ENCODE results near the gene TMEM40.

The TMEM40 gene

DNA sequence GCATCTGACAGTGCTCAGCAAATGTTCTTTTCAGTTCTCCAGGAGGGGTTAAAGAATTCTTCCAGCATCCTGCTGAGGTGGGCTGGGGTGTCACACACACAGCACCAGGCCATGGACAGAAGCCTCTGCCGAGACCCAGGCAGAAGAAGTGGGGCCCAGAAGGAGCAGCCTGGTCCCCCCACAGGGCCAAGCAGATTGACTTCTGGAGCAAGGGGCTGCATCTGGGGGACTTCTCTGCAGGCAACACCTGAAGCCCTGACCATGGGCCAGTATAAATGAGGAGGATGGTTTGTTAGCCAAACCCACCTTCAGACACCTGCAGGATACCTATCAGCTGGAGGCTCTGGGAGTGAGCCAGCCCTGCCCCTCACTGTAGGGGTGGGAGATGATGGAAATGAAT lies 16.2 kb upstream of the TMEM40 start:
- no peak for DNase-seq

GRCh38 chr3:12774619-12775018 lies 15.6 kb upstream of the TMEM40 start:
- DNase-seq = no peak

DNA sequence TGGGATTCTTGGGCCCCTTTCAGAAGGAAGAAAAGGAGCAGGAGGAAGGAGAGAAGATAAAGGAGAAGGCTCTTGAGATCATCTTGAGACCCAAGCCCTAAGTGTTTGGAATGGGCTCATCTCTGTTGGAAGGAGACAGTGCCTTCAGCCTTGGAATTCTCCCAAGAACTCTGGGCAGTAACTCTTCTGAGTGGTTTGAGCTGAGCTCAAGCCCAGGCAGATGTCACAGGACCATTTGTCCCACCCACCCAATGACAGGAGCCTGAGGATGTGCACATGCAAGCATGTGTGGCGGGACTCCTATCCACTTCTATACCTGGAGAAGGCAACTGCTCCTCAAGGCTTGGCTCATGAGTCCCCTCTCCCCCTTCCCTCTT lies 14.6 kb upstream of the TMEM40 start:
- DNase-seq = no peak

GRCh38 chr3:12773030-12773709 lies 14.1 kb upstream of the TMEM40 start:
- no peak for DNase-seq

GRCh38 chr3:12772462-12772861 lies 13.4 kb upstream of the TMEM40 start:
- no peak for DNase-seq

GRCh38 chr3:12771236-12771635 lies 12.2 kb upstream of the TMEM40 start:
- no peak for DNase-seq

DNA sequence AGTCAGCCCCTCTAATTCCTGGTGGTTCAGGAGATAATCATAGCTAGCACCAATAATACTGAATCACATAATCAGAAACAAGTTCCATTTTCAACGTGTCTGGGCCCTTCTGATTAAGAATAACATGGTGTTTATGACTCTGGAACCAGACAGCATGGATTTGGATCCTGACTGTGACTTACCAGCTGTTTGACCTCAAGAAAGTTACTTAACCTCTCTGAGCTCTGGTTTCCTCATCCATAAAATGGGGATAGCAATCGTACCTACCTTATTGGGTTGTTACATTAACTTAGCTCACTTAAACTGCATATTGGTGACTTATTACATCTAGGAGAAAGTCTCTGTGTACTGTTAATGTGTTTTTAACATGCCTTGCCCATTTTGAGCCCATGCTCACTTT lies 10.7 kb upstream of the TMEM40 start:
- no peak for DNase-seq

DNA sequence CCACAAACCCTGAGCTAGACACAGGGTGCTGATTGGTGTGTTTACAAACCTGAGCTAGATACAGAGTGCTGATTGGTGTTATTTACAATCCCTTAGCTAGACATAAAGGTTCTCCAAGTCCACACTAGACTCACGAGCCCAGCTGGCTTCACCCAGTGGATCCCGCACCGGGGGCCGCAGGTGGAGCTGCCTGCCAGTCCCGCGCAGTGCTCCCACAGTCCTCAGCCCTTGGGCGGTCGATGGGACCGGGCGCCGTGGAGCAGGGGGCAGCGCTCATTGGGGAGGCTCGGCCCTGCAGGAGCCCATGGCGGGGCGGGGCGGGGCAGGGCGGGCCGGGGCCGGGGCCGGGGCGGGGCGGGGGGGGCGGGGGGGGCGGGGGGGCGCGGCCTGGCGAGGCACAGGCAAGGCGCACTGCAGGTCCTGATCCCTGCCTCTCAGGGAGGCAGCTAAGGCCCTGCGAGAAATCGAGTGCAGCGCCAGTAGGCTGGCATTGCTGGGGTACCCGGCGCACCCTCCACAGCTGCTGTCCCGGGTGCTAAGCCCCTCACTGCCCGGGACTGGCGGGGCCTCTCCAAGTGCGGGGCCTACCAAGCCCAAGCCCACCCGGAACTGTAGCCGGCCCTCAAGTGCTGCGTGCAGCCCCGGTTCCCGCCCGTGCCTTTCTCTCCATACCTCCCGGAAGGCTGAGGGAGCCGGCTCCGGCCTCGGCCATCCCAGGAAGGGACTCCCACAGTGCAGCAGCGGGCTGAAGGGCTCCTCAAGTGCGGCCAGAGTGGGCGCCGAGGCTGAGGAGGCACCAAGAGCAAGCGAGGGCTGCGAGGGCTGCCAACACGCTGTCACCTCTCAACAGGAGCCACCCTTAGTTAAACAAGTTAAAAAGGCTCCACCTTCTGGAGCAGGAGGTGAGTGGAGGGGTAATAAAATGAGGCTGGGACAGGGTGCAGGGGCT lies 9.8 kb upstream of the TMEM40 start:
- no peak for DNase-seq

GRCh38 chr3:12766541-12766940 lies 7.5 kb upstream of the TMEM40 start:
- no peak for DNase-seq

DNA sequence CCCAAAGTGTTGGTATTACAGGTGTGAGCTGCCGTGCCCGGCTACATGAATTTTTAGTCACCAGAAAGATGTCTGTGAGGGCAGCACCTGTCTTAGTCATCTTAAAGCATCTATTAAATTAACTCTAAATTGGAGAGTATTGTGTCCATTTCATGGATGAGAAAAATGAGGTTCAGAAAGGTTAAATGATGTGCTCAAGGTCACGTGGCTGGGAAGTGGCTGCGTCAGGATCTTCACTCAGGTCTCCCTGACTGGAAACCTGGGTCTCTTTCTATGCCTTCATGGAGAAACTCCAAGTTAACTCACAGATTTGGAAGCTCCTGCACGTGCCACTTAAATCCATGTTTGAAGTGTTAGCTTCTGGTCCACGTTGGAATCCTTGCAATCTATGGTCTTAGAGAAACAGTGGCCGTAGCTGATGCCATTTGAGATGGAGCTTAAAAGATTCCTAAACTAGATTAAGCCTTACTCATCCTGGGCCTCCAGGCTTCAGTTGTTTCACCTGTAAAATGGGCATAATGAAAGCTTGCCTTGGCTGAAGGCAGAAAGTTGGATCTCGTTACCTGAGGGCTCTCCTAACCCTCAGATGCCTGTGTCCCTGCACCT lies 5.2 kb upstream of the TMEM40 start:
- no peak for DNase-seq

GRCh38 chr3:12759693-12760565 lies 870 bp upstream of the TMEM40 start:
- no peak for DNase-seq

GRCh38 chr3:12758025-12758781 lies 856 bp downstream of the TMEM40 start:
- DNase-seq = no peak

DNA sequence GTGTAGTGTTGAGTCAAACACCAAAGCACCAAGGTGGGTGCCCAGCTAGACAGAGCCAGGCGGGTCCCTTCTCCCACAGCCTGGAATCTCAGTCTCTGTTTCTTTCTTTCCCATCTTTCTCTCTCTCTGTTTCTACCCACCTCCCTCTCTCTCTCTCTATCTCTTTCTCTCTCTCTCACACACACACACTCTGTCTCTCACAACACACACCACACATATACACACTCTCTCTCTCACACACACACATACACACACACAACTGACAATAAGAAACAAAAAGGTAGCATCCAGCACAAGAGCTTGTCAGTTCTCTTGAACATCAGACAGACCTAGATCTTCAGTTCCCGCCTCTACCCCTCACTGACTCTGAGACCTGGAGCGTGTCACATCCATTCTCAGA lies 2.4 kb downstream of the TMEM40 start:
- DNase-seq = no peak

- DNase-seq = no peak
Measured at GRCh38 chr3:12756175-12756574, 2.9 kb downstream of the TMEM40 start.

GRCh38 chr3:12755754-12756153 lies 3.3 kb downstream of the TMEM40 start:
- DNase-seq = no peak

DNA sequence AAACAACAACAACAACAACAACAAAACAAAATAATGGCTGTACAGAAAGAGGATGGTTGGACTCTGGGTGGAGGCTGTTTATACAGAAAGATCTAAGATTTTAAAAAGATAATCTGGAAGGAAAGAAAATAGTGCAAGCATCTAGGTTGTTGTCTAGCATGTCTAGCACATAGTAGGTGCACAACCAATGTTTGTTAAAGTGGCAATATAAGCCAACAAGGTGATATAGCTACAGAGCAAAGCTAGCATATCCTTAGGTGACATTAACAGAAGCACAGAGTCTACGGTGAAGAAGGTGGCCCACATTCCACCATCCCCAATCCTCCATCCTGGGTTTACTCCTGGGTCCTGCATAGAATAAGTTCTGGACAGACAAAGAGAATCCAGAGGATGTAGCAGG lies 4.7 kb downstream of the TMEM40 start:
- no peak for DNase-seq

GRCh38 chr3:12753275-12754028 lies 5.6 kb downstream of the TMEM40 start:
- no peak for DNase-seq

- DNase-seq = no peak
Measured at GRCh38 chr3:12752809-12753208, 6.2 kb downstream of the TMEM40 start.

- DNase-seq = no peak
Measured at GRCh38 chr3:12752102-12752501, 7.0 kb downstream of the TMEM40 start.

DNA sequence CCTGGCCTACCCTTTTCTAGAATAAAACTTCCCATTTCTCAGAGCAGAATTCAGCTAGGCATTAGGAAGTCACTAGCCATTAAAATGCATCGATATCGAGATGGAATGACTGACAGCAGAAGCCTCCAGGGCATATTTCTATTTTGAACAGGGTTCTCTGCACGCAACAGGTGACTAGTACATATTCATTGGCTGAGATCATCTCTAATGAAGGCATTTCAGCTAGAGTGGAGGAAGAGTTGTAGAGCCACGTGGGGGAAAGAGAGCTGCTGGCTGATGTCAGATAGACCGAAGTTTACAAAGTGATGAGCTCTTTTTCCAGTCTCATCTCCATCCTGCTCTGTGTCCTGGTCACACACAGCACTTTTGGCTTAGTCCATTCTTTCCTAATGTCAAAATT lies 7.5 kb downstream of the TMEM40 start:
- DNase-seq = no peak

DNA sequence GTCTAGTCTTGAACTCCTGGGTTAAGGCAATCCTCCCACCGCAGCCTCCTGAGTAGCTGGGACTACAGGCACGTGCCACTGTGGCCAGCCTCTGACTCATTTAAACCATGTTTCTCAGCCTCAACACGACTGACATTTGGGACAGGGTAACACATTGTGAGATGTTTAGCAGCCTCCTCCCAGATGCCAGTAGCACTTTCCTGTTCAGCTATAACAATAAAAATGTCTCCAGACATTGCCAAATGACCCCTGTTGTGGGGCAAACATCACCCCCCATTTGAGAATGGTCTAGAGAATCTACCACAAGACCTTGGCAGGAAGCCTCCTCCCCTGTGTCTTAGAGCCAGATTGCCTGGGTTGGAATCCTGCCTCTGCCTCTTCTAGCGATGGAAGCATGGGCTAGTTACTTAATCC lies 8.4 kb downstream of the TMEM40 start:
- no peak for DNase-seq
